ENCODE results near the gene CCDC102A. TPM values are rescaled to one million over a fixed set of nuclear protein-coding genes. Genes with fewer than 3 reads are reported as not detected.

Gene CCDC102A
- total RNA-seq, 4 donors from 2014 or later: 22.7 to 54.9 (median 36.9) TPM

DNA sequence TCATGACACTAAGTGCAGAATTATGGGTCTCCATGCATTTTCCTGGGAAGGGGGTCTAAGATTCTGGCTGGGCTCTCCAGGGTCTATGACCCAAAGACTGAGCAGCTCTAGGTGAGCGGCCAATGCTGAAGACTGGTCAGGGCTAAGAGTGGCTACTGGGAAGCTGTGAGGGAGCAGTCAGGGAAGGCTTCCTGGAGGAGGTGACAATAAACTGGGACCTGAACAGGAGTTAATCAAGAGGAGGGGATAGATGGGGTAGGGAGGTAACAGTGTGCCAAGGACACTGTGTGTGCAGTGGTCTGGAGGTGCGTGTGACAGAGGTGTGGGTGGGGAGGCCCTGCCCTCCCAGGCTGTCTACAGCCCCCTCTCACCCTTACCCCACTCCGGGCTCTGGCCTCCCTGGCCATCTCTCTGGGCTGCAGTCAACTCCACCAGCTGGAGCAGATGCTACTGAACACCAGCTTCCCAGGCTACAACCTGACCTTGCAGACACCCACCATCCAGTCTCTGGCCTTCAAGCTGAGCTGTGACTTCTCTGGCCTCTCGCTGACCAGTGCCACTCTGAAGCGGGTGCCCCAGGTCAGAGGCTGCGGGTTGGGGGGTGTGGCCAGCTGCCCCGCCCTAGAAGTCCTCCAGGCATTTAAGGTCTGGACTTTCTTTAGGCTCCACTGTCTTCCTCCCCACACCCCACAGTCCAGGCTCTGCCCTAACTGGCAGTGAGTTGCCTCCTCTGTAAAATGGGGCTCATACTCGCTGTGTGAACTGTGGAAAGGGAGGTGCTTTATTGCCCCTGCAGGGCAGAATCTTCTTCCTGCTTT is 26.5 kb upstream of the CCDC102A start:
- intact Hi-C loops (cut with DNase I): no loop called here
- no peak overlapping the region for H3K4me3 ChIP-seq
- no peak overlapping the region for H3K27ac ChIP-seq (replicated peaks in 1 of 4)
- peaks cover 0 to 47% (median 0%) of the 10 kb centered on the region in 4 donors for H3K27me3 ChIP-seq
- peaks cover 0 to 8% (median 0%) of the 10 kb centered on the region in 4 donors for H3K9me3 ChIP-seq
- TF ChIP-seq POLR2A (IDR thresholded peaks at IDR 0.05; ENCODE audit: low read depth): no peak
- TF ChIP-seq EP300 (IDR thresholded peaks at IDR 0.05): no peak
- H3K4me1 ChIP-seq: no peaks in the 10 kb centered on the region
- DNase-seq (ENCODE audit: extremely low spot score): no peak
- 82% methylated on average over 5 of the region's 8 CpGs for WGBS
- no peaks in the 10 kb centered on the region for H3K36me3 ChIP-seq

DNA sequence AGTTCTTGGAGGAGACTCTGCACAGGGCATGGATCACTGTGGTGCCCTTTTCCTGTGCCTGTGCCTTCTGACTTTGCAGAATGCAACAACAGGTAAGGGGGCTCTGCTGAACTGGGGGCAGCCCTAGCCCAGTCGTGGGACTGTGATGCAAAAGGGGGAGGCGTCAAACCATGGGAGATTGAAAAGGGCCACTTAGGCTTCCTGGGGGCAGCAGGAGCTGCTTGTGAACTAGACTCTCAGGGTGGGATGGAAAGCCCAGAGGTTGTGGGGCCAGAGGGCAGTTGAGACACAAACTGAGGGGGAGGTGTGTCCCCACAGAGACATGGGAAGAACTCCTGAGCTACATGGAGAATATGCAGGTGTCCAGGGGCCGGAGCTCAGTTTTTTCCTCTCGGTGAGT is 25.7 kb upstream of the CCDC102A start:
- TF ChIP-seq POLR2A (IDR thresholded peaks at IDR 0.05; ENCODE audit: low read depth) (no peak), EP300 (IDR thresholded peaks at IDR 0.05) (no peak), POLR2AphosphoS5 (IDR thresholded peaks at IDR 0.05) (no peak)
- TF ChIP-seq, protein P1, sequence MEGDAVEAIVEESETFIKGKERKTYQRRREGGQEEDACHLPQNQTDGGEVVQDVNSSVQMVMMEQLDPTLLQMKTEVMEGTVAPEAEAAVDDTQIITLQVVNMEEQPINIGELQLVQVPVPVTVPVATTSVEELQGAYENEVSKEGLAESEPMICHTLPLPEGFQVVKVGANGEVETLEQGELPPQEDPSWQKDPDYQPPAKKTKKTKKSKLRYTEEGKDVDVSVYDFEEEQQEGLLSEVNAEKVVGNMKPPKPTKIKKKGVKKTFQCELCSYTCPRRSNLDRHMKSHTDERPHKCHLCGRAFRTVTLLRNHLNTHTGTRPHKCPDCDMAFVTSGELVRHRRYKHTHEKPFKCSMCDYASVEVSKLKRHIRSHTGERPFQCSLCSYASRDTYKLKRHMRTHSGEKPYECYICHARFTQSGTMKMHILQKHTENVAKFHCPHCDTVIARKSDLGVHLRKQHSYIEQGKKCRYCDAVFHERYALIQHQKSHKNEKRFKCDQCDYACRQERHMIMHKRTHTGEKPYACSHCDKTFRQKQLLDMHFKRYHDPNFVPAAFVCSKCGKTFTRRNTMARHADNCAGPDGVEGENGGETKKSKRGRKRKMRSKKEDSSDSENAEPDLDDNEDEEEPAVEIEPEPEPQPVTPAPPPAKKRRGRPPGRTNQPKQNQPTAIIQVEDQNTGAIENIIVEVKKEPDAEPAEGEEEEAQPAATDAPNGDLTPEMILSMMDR (IDR thresholded peaks at IDR 0.05): no peak
- intact Hi-C loops (cut with DNase I): no loop called here
- Histone ChIP-seq H3K9me3 (peaks cover 0 to 8% (median 0%) of the 10 kb centered on the region in 4 donors), H3K27me3 (peaks cover 0 to 47% (median 0%) of the 10 kb centered on the region in 4 donors), H3K36me3 (no peaks in the 10 kb centered on the region), H3K27ac (replicated peaks in 1 of 4) (no peak overlapping the region), H3K4me1 (no peaks in the 10 kb centered on the region), H3K4me3 (no peak overlapping the region)
- WGBS: 78% methylated on average over 4 of the region's 4 CpGs
- no peak for DNase-seq (ENCODE audit: extremely low spot score)

DNA sequence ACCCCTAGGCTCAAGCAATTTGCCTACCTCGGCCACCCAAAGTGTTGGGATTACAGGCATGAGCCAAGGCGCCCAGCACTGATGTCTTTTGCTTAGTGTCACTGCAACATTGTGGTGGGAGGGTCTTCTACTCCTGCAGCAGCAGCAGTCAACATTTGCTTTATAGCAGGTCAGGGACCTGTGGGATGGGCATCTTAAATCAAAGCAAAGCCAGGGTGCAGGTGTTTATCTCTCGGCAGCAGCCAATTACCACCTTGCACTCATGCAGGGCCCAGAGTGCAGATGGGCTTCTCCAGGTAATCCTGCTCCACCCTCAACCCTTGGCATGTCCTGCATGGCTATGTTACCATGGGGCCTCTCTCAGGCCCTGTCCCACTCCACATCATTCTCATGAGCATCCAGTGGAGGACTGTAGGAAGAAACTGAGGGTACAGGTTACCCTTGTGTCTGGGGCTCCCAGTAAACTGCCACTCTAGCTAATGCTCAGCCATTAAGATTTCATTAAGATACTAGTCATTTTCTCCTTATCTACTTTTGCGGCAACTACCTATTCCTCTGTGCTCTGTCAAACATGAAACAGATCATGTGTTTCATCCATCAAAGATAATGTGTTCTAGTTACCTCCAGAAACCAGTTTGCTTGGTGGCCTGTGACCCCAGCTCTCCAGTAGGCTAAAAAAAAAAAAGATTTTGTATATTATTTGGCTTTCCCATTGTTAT is 22.9 kb upstream of the CCDC102A start:
- intact Hi-C loops (cut with DNase I): no loop called here

DNA sequence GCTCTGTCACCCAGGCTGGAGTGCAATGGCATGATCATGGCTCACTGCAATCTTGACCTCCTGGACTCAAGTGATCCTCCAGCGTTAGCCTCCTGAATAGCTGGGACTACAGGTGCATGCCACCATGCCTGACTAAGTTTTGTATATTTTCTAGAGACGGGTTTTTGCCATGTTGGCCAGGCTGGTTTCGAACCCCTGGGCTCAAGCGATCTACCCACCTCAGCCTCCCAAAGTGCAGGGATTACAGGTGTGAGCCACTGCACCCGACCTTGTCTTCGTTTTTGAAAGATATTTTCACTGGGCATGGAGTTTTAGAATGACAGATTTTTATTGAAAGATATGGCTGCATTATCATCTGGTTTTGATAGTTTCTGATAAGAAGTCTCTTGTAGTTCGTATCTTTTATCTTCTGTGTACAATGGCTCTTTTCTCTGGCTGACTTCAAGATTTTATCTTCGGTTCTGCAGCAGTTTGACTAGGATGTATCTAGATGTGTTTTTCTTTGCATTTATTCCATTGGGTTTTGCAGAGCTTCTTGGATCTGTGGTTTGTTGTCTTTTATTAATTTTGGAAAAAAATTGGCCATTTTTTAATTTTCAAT is 20.7 kb upstream of the CCDC102A start:
- no peaks in the 10 kb centered on the region for H3K36me3 ChIP-seq
- intact Hi-C loops (cut with DNase I): no loop called here
- H3K4me3 ChIP-seq: no peak overlapping the region
- no peaks in the 10 kb centered on the region for H3K4me1 ChIP-seq
- WGBS: 81% methylated on average over 8 of the region's 8 CpGs
- no peak overlapping the region for H3K27ac ChIP-seq (replicated peaks in 1 of 4)
- no peak for DNase-seq (ENCODE audit: extremely low spot score)
- peaks cover 0 to 22% (median 0%) of the 10 kb centered on the region in 4 donors for H3K27me3 ChIP-seq
- H3K9me3 ChIP-seq: peaks cover 0 to 8% (median 0%) of the 10 kb centered on the region in 4 donors
- TF ChIP-seq POLR2A (IDR thresholded peaks at IDR 0.05; ENCODE audit: low read depth): no peak

More for the DNA sequence above, 22.9 kb upstream of the CCDC102A start:
- WGBS: 92% methylated on average over 4 of the region's 4 CpGs
- no peak for TF ChIP-seq POLR2A (IDR thresholded peaks at IDR 0.05; ENCODE audit: low read depth)
- TF ChIP-seq POLR2AphosphoS5 (IDR thresholded peaks at IDR 0.05): no peak
- TF ChIP-seq EP300 (IDR thresholded peaks at IDR 0.05): no peak
- TF ChIP-seq, protein P1 (IDR thresholded peaks at IDR 0.05): no peak
- Histone ChIP-seq H3K4me3 (no peak overlapping the region), H3K36me3 (no peaks in the 10 kb centered on the region), H3K4me1 (no peaks in the 10 kb centered on the region), H3K9me3 (peaks cover 0 to 8% (median 0%) of the 10 kb centered on the region in 4 donors), H3K27me3 (peaks cover 0 to 39% (median 0%) of the 10 kb centered on the region in 4 donors), H3K27ac (replicated peaks in 1 of 4) (no peak overlapping the region)
- no peak for DNase-seq (ENCODE audit: extremely low spot score)

DNA sequence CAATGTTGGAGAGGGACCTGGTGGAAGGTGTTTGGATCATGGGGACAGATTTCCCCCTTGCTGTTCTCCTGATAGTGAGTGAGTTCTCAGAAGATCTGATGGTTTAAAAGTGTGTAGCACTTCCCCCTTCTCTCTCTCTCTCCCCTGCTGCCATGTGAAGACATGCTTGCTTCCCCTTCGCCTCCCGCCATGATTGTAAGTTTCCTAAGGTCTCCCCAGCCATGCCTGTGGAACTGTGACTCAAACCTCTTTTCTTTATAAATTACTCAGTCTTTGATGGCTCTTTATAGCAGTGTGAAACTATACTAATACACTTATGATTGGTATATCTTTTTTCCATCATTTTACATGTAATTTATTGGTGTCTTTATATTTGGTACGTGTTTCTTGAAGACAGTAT is 19.5 kb upstream of the CCDC102A start:
- no peak for DNase-seq (ENCODE audit: extremely low spot score)
- 84% methylated on average over 3 of the region's 3 CpGs for WGBS

More for the DNA sequence above, 19.5 kb upstream of the CCDC102A start:
- intact Hi-C loops (cut with DNase I): no loop called here
- Histone ChIP-seq H3K27me3 (peaks cover 0 to 15% (median 0%) of the 10 kb centered on the region in 4 donors), H3K27ac (replicated peaks in 1 of 4) (no peak overlapping the region), H3K36me3 (no peaks in the 10 kb centered on the region), H3K9me3 (peaks cover 0 to 5% (median 0%) of the 10 kb centered on the region in 4 donors), H3K4me3 (no peak overlapping the region), H3K4me1 (no peaks in the 10 kb centered on the region)
- TF ChIP-seq, protein P1 (IDR thresholded peaks at IDR 0.05): no peak
- no peak for TF ChIP-seq POLR2A (IDR thresholded peaks at IDR 0.05; ENCODE audit: low read depth)
- no peak for TF ChIP-seq EP300 (IDR thresholded peaks at IDR 0.05)
- TF ChIP-seq POLR2AphosphoS5 (IDR thresholded peaks at IDR 0.05): no peak
